ENCODE data around the gene RAD23A. TPM values are rescaled to one million over a fixed set of nuclear protein-coding genes. Genes with fewer than 3 reads are reported as not detected.
"Not testable (repeated sequence)": the region's sequence is repeated elsewhere in the genome, so short reads cannot be mapped to it uniquely, and the experiment has no call there.

Gene RAD23A
- total RNA-seq, 6 experiments from 2014 or later, result 108 to 140 (median 129) TPM

GRCh38 chr19:12947702-12948611 lies 2.3 kb downstream of the RAD23A start:
- TF ChIP-seq CTCF (IDR thresholded peaks at IDR 0.05), result no peak
- Mint-ChIP-seq H3K27me3 (ENCODE audit: insufficient read depth) (peaks cover 7% of the 10 kb centered on the region), H3K4me1 (ENCODE audit: low read depth) (peaks cover 45% of the 10 kb centered on the region), H3K27ac (peak overlapping the region; percentile 95), H3K4me3 (0 out of 2 replicates have a peak overlapping the region, but pooled peaks have one; percentile 94), H3K36me3 (ENCODE audit: low read depth) (peaks cover 64% of the 10 kb centered on the region), H3K9me3 (no peaks in the 10 kb centered on the region)
- DNase-seq, result no peak

- peak overlapping the region; percentile 43; the same call in 1 of the 2 replicates for H3K27ac Mint-ChIP-seq
- H3K4me1 Mint-ChIP-seq (ENCODE audit: low read depth), result peaks cover 46% of the 10 kb centered on the region
- H3K27me3 Mint-ChIP-seq (ENCODE audit: insufficient read depth), result peaks cover 4% of the 10 kb centered on the region; the same call in 1 of the 2 replicates
- TF ChIP-seq CTCF (IDR thresholded peaks at IDR 0.05), result no peak
- H3K4me3 Mint-ChIP-seq, result no peak overlapping the region
- no peaks in the 10 kb centered on the region for H3K9me3 Mint-ChIP-seq
- peaks cover 57% of the 10 kb centered on the region for H3K36me3 Mint-ChIP-seq (ENCODE audit: low read depth)
- no peak for DNase-seq
Measured at GRCh38 chr19:12948612-12949362, 3.1 kb downstream of the RAD23A start.

GRCh38 chr19:12949363-12950283 lies 4.0 kb downstream of the RAD23A start:
- peaks cover 54% of the 10 kb centered on the region for H3K36me3 Mint-ChIP-seq (ENCODE audit: low read depth)
- peak overlapping the region; percentile 69 for H3K27ac Mint-ChIP-seq
- peaks cover 50% of the 10 kb centered on the region for H3K4me1 Mint-ChIP-seq (ENCODE audit: low read depth)
- H3K9me3 Mint-ChIP-seq, result no peaks in the 10 kb centered on the region
- no peak overlapping the region for H3K4me3 Mint-ChIP-seq
- no peak for TF ChIP-seq CTCF (IDR thresholded peaks at IDR 0.05)
- no peak for DNase-seq
- peaks cover 4% of the 10 kb centered on the region; the same call in 1 of the 2 replicates for H3K27me3 Mint-ChIP-seq (ENCODE audit: insufficient read depth)

- Mint-ChIP-seq H3K36me3 (ENCODE audit: low read depth) (peaks cover 50% of the 10 kb centered on the region), H3K4me1 (ENCODE audit: low read depth) (peaks cover 58% of the 10 kb centered on the region), H3K27ac (peak overlapping the region; percentile 93)
- not testable (repeated sequence) for H3K27me3 Mint-ChIP-seq (ENCODE audit: insufficient read depth); H3K9me3 Mint-ChIP-seq; DNase-seq; H3K4me3 Mint-ChIP-seq
Measured at GRCh38 chr19:12952050-12952449, 6.4 kb downstream of the RAD23A start.

GRCh38 chr19:12952488-12953137 lies 7.0 kb downstream of the RAD23A start:
- peak; percentile 81 for DNase-seq
- Mint-ChIP-seq H3K27me3 (ENCODE audit: insufficient read depth) (no peaks in the 10 kb centered on the region), H3K27ac (peak overlapping the region; percentile 93), H3K4me1 (ENCODE audit: low read depth) (peaks cover 52% of the 10 kb centered on the region), H3K4me3 (no peak overlapping the region; the same call in 1 of the 2 replicates), H3K9me3 (no peaks in the 10 kb centered on the region), H3K36me3 (ENCODE audit: low read depth) (peaks cover 48% of the 10 kb centered on the region)
- no peak for TF ChIP-seq CTCF (IDR thresholded peaks at IDR 0.05)

All from HFFc6 (cell line).